Endothelial cell (in vitro differentiated cells): ENCODE data around the gene CST7. TPM values are rescaled to one million over a fixed set of nuclear protein-coding genes. Genes with fewer than 3 reads are reported as not detected.

Source experiments
- DNase-seq: peaks from one replicate; pipeline ENCODE4 v3.0.0; 2021; ENCODE audit warnings: low spot score
- H3K27ac Mint-ChIP-seq: one replicate; pipeline ENCODE4 v1.8.0; 2021; ENCODE audit warnings: mixed read lengths, inconsistent platforms; ENCODE audit not compliant: unreplicated experiment
- H3K27me3 Mint-ChIP-seq: one replicate; pipeline ENCODE4 v1.8.0; 2021; ENCODE audit warnings: mild to moderate bottlenecking, moderate library complexity, mixed read lengths, inconsistent platforms; ENCODE audit not compliant: unreplicated experiment
- H3K36me3 Mint-ChIP-seq: one replicate; pipeline ENCODE4 v1.8.0; 2021; ENCODE audit warnings: mild to moderate bottlenecking, low read depth, mixed read lengths, inconsistent platforms; ENCODE audit not compliant: unreplicated experiment
- H3K4me1 Mint-ChIP-seq: one replicate; pipeline ENCODE4 v1.8.0; 2021; ENCODE audit warnings: mild to moderate bottlenecking, mixed read lengths, inconsistent platforms; ENCODE audit not compliant: unreplicated experiment
- H3K4me3 Mint-ChIP-seq: one replicate; pipeline ENCODE4 v1.8.0; 2021; ENCODE audit warnings: mild to moderate bottlenecking, mixed read lengths, inconsistent platforms; ENCODE audit not compliant: unreplicated experiment
- H3K9me3 Mint-ChIP-seq: one replicate; pipeline ENCODE4 v1.8.0; 2021; ENCODE audit warnings: mixed read lengths, inconsistent platforms; ENCODE audit not compliant: unreplicated experiment
- total RNA-seq: library from RNA; stranded (reverse); fragmentation: NEBNext Ultra II Directional; extraction: Animal tissue kit (Norgen Biotek cat#: 25700); gene quantifications from one replicate; pipeline ENCODE4 v1.2.1, GENCODE V29; 2021; ENCODE audit not compliant: unreplicated experiment
- TF ChIP-seq, protein P1 (sequence below): fragments of 200-600 bp; sonication (generic); IDR thresholded peaks from one replicate; pipeline ENCODE4 v1.5.0; 2021; ENCODE audit warnings: antibody characterized with exemption; ENCODE audit not compliant: unreplicated experiment

Gene CST7
- total RNA-seq, 1 donor from 2014 or later: not detected

DNA sequence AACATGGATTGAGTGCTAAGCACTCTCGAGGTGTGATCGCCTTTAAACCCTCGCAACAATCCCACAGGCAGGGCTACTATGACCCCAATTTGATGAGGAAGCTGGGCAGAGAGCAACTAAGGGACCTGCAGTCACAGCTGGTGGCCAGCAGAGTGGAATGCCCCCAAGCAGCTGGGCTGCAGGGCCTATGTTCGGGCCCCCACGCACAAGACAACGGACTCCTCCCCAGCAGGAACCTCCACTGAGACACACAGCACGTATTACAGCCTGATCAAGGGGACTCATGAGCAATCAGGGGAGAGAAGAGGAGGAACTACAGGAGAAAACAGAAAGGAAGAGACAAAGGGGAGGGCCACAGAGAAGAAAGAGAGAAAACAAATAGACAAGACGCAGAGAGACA lies 21.7 kb downstream of the CST7 start:
- TF ChIP-seq, protein P1, sequence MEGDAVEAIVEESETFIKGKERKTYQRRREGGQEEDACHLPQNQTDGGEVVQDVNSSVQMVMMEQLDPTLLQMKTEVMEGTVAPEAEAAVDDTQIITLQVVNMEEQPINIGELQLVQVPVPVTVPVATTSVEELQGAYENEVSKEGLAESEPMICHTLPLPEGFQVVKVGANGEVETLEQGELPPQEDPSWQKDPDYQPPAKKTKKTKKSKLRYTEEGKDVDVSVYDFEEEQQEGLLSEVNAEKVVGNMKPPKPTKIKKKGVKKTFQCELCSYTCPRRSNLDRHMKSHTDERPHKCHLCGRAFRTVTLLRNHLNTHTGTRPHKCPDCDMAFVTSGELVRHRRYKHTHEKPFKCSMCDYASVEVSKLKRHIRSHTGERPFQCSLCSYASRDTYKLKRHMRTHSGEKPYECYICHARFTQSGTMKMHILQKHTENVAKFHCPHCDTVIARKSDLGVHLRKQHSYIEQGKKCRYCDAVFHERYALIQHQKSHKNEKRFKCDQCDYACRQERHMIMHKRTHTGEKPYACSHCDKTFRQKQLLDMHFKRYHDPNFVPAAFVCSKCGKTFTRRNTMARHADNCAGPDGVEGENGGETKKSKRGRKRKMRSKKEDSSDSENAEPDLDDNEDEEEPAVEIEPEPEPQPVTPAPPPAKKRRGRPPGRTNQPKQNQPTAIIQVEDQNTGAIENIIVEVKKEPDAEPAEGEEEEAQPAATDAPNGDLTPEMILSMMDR: no peak
- no peaks in the 10 kb centered on the region for H3K4me1 Mint-ChIP-seq
- H3K27ac Mint-ChIP-seq: no peak overlapping the region
- no peak for DNase-seq
- no peaks in the 10 kb centered on the region for H3K27me3 Mint-ChIP-seq
- H3K4me3 Mint-ChIP-seq: no peak overlapping the region
- H3K36me3 Mint-ChIP-seq: peaks cover 45% of the 10 kb centered on the region
- no peaks in the 10 kb centered on the region for H3K9me3 Mint-ChIP-seq

DNA sequence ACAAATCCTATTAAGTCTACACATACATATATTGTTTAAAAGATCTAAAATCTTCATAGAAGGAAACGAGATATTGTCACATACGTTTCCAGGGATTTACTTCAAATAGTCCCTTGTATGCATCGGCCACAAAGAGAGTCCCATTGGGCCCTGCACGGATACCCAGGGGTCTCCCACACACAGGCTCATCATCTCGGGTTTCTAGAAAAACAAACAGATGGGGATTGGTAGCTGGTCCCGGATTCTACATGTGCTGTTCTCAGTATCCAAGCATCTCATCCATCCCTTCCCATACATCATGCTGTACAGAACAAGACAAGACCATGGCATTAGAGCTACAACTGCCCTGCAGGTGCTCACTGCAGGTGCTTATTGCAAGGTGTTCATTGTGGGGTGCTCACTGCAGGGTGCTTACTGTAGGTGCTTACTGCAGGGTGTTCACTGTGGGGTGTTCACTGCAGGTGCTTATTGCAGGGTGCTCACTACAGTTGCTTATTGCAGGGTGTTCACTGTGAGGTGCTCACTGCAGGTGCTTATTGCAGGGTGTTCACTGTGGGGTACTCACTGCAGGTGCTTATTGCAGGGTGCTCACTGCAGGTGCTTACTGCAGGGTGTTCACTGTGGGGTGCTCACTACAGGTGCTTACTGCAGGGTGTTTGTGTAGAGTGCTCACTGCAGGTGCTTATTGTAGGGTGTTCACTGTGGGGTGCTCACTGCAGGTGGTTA lies 22.5 kb downstream of the CST7 start:
- H3K4me3 Mint-ChIP-seq: no peak overlapping the region
- DNase-seq: no peak
- no peaks in the 10 kb centered on the region for H3K9me3 Mint-ChIP-seq
- H3K27ac Mint-ChIP-seq: no peak overlapping the region
- peaks cover 49% of the 10 kb centered on the region for H3K36me3 Mint-ChIP-seq
- TF ChIP-seq, protein P1: no peak
- H3K27me3 Mint-ChIP-seq: no peaks in the 10 kb centered on the region
- no peaks in the 10 kb centered on the region for H3K4me1 Mint-ChIP-seq

DNA sequence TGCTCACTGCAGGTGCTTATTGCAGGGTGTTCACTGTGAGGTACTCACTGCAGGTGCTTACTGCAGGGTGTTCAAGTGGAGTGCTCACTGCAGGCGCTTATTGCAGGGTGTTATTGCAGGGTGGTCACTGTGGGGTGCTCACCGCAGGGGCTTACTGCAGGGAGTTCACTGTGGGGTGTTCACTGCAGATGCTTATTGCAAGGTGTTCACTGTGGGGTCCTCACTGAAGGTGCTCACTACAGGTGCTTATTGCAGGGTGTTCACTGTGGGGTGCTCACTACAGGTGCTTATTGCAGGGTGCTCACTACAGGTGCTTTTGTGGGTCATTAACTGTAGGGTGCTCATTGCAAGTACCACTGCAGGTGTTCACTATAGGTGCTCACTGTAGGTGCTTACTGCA lies 23.3 kb downstream of the CST7 start:
- Mint-ChIP-seq H3K27me3 (no peaks in the 10 kb centered on the region), H3K4me1 (no peaks in the 10 kb centered on the region), H3K36me3 (peaks cover 52% of the 10 kb centered on the region)

DNA sequence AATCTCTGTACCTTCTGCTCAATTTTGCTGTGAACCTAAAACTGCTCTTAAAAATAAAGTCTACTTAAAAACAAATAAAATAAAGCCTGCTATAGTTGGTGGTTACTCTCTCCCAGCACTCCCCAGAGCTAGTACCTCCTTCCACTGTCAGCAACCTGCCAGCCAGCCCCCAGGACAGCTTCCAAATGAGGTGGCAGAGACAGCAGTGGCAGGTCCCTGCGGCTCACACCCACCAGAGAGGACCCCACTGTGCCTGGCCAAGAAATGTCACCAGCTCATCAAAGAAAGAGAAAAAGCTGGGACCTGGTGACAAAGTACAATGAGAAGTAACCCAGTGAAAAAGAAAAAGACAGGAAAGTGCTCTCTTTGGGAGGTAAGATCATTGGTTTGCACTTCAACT lies 28.3 kb downstream of the CST7 start:
- peaks cover 4% of the 10 kb centered on the region for H3K27me3 Mint-ChIP-seq
- TF ChIP-seq, protein P1: no peak
- H3K9me3 Mint-ChIP-seq: peaks cover 7% of the 10 kb centered on the region
- peaks cover 1% of the 10 kb centered on the region for H3K4me1 Mint-ChIP-seq
- H3K4me3 Mint-ChIP-seq: no peak overlapping the region
- peaks cover 77% of the 10 kb centered on the region for H3K36me3 Mint-ChIP-seq
- no peak overlapping the region for H3K27ac Mint-ChIP-seq
- no peak for DNase-seq

More for the DNA sequence above, 23.3 kb downstream of the CST7 start:
- Mint-ChIP-seq H3K4me3 (no peak overlapping the region), H3K9me3 (no peaks in the 10 kb centered on the region), H3K27ac (no peak overlapping the region)
- TF ChIP-seq, protein P1: no peak
- DNase-seq: no peak

DNA sequence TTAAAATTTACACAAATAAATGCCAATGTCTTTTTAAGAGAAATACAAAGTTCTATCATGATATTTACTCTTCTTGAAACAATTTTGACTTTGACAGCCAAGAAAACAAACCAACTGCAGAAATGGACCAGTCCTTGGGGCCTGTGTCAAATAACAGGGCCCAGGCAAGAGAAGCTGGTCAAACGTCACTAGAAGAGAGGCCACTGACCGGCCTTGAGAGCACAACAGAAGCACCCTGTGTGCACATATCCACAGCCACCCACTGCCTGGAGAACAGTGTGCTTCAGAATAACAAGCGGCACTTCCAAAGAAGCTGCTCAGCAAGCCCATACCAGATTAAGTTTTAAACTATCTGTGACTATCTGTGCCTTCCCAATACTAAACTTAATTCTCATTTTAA lies 28.7 kb downstream of the CST7 start:
- peaks cover 7% of the 10 kb centered on the region for H3K9me3 Mint-ChIP-seq
- H3K4me1 Mint-ChIP-seq: peaks cover 4% of the 10 kb centered on the region
- no peak overlapping the region for H3K27ac Mint-ChIP-seq
- TF ChIP-seq, protein P1: no peak
- peaks cover 75% of the 10 kb centered on the region for H3K36me3 Mint-ChIP-seq
- H3K4me3 Mint-ChIP-seq: no peak overlapping the region
- DNase-seq: no peak
- peaks cover 7% of the 10 kb centered on the region for H3K27me3 Mint-ChIP-seq
